NB4 (cell line): ENCODE data around the gene SERTAD3.

Experiments
- CTCF ChIP-seq: IDR thresholded peaks from one replicate; pipeline ENCODE4 v1.5.1; 2012; ENCODE audit warnings: low read depth, low read length
- MAX ChIP-seq: IDR thresholded peaks from 2 replicates; pipeline ENCODE4 v1.6.1; 2011; ENCODE audit warnings: low read depth, low read length
- MYC ChIP-seq: IDR thresholded peaks from 2 replicates; pipeline ENCODE4 v1.6.1; 2011; ENCODE audit warnings: low read depth, low read length
- POLR2A ChIP-seq: IDR thresholded peaks from 2 replicates; pipeline ENCODE4 v1.6.1; 2011; ENCODE audit warnings: mild to moderate bottlenecking; ENCODE audit not compliant: insufficient read length; ENCODE audit errors: extremely low read depth

GRCh38 chr19:40407714-40408597, 36.2 kb downstream of the SERTAD3 start:
- TF ChIP-seq CTCF (no peak), POLR2A (no peak), MAX (no peak), MYC (no peak)
